ENCODE results near the gene ELL2.
"Not testable (repeated sequence)": the region's sequence is repeated elsewhere in the genome, so short reads cannot be mapped to it uniquely, and the experiment has no call there.

GRCh38 chr5:95869173-95869855 is 92.3 kb downstream of the ELL2 start:
- not testable (repeated sequence) for TF ChIP-seq CTCF (IDR thresholded peaks at IDR 0.05); EZH2 (IDR thresholded peaks at IDR 0.05; ENCODE audit: borderline replicate concordance, insufficient read depth, low read depth, low read length, poor library complexity, severe bottlenecking)
